Adrenal gland (tissue), 5 donors: Measurements from ENCODE around the gene PAXX.

Source experiments
- CTCF ChIP-seq, 6 experiments: fragments of 450-650 bp in 4 of 6; fragments of 200-600 bp in 2 of 6; sonication (generic) in 1 of 6; IDR thresholded peaks; 1 replicate in 5 of 6; 2 replicates in 1 of 6; pipeline versions ENCODE4 v1.5.1 to v1.8.0; 2016 to 2021; ENCODE audit warnings: antibody characterized with exemption in 6 of 6, mild to moderate bottlenecking in 2 of 6, moderate library complexity in 1 of 6
- POLR2A ChIP-seq, 2 donors: fragments of 450-650 bp; IDR thresholded peaks; one replicate each; pipeline ENCODE4 v1.6.1; 2017; ENCODE audit warnings: antibody characterized with exemption in 2 of 2, mild to moderate bottlenecking in 2 of 2, moderate library complexity in 1 of 2
- donor health status: DM: no; HTN: no; CAD: no.

- TF ChIP-seq CTCF (IDR thresholded peaks at IDR 0.05) = no peak
- TF ChIP-seq POLR2A (IDR thresholded peaks at IDR 0.05) = no peak
Measured at GRCh38 chr9:137006116-137007003, 14.1 kb downstream of the PAXX start.
